Adrenal gland (tissue), 5 donors: ENCODE results near the gene ZBTB9.

Experiments
- CTCF ChIP-seq, 6 experiments: fragments of 450-650 bp in 4 of 6; fragments of 200-600 bp in 2 of 6; sonication (generic) in 1 of 6; IDR thresholded peaks; 1 replicate in 5 of 6; 2 replicates in 1 of 6; pipeline versions ENCODE4 v1.5.1 to v1.8.0; 2016 to 2021; ENCODE audit warnings: antibody characterized with exemption in 6 of 6, mild to moderate bottlenecking in 2 of 6, moderate library complexity in 1 of 6
- POLR2A ChIP-seq, 2 donors: fragments of 450-650 bp; IDR thresholded peaks; one replicate each; pipeline ENCODE4 v1.6.1; 2017; ENCODE audit warnings: antibody characterized with exemption in 2 of 2, mild to moderate bottlenecking in 2 of 2, moderate library complexity in 1 of 2
- donor health status: DM: no; HTN: no; CAD: no.

- TF ChIP-seq CTCF (IDR thresholded peaks at IDR 0.05), result no peak
- TF ChIP-seq POLR2A (IDR thresholded peaks at IDR 0.05), result no peak
Measured at GRCh38 chr6:33469661-33470060, 15.3 kb downstream of the ZBTB9 start.
